GM18861 (cell line): Measurements from ENCODE around the gene DDIAS.
"Not testable (repeated sequence)": the region's sequence is repeated elsewhere in the genome, so short reads cannot be mapped to it uniquely, and the experiment has no call there.

Experiments
- ATAC-seq: cut with Tn5 transposase; IDR thresholded peaks from one replicate; pipeline ENCODE4 v1.9.1; 2021; ENCODE audit not compliant: unreplicated experiment

Gene DDIAS

DNA sequence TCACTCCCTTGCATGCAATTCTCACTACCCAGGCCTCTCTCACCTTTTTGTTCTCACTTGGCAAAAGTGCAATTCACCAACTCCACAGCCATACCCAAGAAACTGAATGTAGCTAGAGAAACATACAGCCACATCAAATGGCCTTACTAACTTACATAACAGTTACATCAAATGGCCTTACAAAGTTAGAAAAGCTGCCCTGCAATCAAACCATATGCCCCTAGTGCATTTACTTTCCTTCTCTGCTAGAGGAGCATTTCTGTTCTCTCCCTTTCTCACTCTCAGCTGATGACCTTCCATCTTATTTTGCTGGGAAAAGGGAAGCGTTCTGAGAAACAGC is 11.6 kb upstream of the DDIAS start:
- ATAC-seq: no peak

DNA sequence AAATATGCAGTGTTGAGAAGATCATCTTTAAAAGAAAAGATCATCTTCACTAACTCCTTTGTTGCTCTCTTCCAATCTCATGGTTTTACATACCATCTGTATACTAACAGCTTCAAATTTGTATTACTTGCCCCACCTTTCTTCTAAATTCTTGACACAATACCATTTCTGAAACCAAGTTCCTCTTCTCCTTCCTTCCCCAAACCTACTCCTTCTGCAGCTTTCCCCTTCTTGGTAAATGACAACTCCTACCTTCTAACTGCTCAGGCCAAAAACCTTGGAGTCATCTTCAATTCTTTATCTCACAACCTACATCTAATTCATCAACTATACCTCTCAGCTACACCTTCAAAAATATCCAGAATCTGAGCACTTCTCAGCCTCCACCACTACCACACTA is 10.6 kb upstream of the DDIAS start:
- ATAC-seq: no peak

DNA sequence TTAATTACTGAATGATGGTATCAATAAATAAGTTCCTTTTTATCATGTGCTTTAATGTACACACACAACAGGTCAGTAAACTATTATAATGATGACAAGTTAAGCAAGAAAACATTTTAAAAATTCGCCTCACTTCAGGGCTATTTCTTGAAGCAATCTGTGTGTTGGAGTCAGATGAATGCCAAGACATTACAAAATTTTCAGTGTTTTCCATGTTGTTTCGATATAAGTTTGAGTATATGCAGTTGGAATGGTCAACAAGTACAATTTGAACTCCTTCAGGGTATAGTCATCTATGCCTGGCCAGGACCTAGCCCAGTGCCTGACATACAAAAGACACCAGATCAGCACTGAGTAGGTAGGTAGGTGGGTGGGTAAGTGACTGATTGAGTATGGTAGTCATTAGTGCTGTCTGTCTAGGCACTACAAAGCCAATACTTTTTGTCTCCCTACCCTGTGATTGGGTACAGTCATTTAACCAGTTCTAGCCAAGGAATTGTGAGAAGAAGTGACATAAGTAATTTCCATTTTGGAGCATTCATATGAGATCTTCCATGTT is 8.8 kb upstream of the DDIAS start:
- no peak for ATAC-seq

DNA sequence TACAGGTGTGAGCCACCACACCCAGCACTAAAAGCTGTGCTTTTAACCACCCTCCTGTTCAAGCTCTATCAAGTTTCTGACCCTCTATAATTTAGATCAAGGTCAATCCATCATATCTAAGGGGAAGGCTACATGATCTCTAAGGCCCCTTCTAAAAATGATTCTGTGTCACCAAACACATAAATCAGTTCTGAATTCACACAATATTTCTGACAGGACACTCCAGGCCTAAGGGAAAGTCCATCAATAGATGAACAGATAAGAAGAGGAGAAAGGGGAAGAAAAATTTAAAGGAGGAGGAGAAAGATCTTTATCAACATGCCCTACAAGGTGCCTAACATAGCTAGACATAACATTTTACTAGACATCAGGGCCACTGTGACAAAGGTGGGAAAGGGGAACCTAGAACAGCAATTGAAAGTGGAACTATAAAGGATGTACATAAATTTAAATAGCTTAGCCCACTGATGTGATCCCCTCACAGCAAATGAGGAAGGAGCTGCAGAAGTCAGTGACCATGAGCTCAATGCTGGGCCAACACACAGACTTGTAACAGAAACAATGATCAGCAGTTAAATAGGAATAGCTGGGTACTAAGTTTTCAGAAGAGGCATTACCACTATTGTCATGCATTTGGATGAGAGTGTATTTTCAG is 6.0 kb upstream of the DDIAS start:
- ATAC-seq: peak; percentile 27

DNA sequence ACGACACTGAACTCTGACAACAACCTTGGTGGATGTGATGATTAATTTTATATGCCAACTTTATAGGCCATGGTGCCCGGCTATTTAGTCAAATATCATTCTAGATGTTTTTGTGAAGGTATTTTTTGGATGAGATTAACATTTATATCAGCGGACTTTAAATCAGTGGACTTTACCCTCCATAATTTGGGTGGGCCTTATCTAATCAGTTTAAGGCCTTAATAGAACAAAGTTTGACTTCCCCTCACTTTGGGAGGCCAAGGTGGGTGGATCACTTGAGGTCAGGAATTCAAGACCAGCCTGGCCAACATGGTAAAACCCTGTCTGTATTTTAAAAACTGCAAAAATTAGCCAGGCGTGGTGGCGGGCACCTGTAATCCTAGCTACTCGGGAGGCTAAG is 5.4 kb upstream of the DDIAS start:
- ATAC-seq: no peak

DNA sequence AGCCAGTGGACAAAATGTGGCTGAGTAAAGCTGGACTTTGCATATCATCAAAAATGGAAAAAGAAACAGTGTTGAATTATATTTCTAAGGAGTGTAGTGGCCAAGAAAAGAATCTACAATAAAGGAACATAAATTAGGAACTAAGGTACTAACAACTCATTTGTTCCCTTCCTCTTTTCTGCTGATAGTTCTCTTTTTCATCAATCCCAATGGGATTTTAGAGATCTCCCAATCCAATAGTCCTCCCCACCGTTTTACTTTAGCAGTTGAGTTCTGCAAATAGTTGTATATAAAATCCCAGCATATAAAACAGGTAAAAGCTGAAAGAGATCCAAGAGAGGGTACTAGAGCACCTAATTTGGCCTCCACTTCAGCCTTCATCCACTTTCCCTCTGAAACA is 3.3 kb upstream of the DDIAS start:
- no peak for ATAC-seq

DNA sequence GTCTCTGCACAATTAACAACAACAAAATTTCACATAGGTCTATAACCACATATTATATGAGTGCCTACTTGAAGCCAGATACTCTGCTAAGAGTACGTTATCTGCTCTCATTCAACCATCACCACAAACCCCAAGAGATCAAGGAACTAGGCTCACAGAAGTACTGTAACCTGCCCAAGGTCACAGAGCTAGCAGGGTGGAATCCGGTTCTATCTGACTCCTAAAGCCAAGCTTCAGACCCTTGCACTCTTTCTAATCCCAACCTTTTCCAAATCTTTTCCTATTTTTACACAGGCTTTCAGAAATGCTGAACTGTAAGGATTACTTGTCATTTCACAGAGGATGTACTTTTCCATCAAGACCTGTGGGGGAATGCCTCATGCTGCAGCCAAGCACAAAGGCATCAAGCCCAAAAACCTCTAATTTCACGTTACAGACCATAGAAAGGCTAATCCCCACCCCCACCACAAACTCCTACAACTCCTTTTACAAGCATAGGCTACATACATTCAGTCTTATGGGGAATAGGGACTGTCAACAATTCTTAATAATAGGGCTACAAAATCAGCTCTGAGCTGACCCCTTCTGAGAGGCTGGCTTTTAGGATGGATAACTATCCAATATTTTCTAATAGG is 2.2 kb upstream of the DDIAS start:
- ATAC-seq: peak; percentile 24

DNA sequence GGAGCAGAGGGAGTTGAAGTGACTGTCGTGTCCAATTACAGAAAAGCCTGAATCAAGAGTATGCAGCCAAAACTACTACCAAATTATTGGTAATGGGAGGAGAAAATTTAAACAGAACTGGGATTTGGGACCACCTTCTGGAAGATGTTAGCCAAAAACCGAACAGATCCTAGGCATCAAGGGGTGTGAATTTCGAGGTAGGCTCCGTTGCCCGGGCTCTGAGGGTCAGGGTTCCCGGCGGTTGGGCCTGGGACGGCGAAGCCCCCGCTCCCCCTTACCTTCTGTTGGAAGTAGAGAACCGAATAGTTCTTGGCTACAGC is 1.6 kb upstream of the DDIAS start:
- no peak for ATAC-seq

DNA sequence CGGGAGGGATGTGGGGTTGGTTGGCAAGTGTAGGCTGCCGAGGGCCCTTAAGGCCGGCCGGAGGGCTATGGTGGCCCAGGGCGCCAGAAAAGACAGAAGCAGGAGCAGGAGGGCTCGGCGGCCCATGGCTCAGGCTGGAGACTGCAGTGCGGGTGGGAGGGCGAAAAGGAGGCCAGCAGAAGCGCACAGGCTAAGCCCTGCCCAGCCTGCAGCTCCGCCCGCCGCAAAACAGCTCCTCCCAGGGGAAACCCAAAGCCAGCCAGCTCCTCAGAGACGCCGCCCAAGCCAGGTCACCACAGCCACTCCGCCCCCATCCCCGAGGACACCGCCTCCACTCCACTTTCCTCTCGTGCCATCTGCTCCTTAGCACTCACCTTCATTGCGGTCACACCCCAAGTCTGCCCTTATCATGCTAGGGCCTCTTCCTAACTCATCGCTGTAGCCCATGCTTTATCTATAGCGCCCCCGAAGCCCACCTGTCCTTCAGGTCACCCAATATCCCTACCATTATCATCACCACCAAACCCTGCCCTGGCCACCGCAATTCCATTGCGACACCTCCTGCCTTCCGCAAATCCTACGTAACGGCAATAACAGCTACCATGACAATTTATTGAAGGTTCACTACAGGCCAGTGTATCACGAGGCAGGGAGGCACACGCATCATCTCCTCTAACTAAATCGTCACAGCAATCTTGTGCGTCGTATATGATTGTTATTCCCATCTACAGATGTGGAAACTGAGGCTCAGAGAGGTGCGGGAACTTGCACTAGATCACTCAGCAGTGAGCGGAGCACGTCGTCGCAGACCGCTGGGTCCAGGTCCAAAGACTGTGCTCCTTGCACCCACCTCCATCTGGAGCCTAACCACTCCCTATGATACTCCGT is 1.0 kb upstream of the DDIAS start, which contains the start of gene PRCP:
Gene PRCP (minus strand): TSS at position 154 of the 888 bp plus-strand sequence. CDS start 28 bp downstream, at position 126.
- ATAC-seq: peak; percentile 62

DNA sequence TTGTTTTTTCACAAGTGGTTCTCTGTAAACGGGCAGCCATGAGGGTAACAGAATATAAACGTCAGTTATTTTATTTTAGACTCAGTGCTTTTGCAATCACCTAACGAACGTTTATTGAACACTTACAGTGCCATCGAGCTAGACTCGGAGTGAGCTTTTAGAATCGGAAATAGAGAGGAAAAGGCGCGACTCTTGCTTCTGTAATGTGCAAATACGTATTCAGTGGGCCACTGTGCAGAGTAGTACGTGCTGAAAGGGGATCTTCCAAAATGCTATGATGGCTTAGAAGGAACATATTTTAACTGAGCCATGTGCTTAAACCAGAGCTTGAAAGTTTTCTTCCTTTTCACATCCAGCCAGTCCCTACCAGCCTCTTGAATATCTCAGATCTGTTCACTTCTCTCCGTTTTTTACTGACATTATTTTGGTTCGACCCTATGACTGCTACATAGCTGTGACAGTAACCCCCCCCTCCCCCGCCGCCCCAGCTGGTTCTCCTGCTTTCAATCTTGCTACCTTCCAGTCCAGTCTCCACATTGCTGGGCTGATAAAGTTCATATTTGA is 468 bp downstream of the DDIAS start:
- no peak for ATAC-seq

DNA sequence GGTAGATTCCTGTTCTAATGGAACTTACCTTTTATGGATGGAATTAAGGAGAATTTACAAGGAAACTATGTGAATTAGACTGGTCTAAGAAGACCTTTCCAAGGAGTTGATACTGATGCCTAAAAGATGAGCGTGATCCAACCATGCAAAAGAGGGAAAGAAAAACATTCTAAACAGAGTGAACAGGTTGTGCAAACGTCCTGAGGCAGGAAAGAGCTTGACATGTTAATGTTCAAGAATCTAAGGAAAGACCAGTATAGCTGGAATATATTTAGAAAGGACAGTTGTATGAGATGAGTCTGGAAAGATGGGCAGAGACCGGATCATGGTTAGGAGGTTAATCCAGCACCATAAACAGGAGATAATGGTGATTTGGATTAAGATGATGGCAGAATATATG is 1.3 kb downstream of the DDIAS start:
- no peak for ATAC-seq

DNA sequence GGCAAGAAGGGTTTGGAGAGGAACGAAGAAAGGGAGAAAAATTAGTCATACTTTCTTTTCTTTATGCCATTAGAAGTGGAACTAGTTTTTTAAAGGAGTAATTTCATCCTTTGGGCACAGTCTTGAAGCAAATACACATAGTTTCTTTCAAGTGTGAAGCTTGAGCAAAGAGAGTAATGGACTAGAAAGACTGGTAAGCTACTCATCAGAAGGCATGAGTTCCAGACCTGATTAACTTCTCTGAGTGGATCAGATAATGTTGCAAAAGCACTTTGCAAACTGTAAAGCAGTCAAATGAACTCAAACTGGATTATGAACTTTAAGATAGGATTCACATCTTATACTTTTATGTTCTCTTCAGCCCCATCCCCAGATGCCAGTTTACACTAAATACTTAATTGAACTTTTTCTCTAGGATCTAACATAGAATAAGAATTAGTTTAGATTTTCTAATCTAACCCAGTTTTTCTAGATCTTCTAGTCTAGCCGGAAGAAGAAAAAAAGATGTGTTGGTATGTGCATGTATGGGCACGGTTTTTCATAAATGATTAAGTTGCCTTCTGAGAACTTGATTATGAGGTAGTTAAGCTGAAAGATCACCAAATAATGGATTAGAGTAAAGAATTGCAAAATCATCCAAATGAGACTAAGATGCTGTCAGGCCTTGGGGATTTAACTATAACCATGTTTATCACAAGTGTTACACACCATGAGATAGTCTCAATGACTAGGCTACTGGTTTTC is 2.5 kb downstream of the DDIAS start:
- no peak for ATAC-seq

DNA sequence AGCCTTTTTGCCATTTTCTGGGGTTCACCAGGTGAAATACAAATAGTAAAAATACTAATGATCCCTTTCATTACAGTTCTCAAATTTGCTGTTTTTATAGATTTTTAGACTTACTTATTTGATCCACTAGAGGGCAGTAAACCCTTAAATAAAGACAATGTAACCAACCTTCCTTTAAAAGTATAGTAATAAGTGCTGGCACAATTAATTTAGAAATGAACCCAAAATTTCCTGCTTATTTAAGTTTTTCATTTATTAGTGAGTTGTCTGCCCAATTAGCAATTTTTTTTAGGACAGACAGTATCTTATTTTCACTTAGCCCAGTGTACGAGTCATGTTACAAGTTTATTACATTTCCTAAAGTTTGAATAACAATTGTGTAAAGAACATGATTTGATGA is 4.7 kb downstream of the DDIAS start:
- no peak for ATAC-seq

DNA sequence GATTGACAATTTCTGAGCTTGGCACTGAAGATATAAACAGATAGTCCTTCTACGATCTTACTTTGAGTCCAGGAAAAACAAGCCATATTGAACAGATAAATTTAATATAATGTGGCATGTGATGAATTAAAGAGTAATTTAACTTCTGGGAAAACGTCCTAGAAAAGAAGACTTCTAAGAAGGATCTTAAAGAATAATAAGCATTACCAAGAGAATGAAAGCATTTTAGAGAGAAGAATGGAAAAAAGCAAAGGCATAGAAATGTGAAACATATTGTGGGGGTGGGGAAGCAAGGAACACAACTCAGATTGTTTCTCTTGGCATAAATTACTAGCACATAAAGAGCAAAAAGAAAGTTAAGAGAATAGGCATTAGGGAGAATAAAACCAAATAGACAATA is 5.4 kb downstream of the DDIAS start:
- ATAC-seq: no peak

DNA sequence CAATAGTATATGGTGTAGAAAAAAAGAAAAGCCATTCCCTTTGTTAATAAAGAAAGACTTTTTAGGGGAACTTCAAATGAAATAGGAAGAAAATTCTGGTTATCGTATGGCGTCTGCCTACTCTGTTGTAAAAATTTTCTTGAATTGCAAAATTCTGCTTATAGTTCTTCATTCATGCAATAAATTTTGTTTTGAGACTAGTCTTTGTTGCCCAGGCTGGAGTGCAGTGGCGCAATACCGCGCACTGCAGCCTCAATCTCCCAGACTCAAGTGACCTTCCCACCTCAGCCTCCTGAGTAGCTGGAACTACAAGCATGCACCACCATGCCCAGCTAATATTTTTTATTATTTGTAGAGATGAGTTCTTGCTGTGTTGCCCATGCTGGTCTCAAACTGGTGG is 5.8 kb downstream of the DDIAS start:
- no peak for ATAC-seq

DNA sequence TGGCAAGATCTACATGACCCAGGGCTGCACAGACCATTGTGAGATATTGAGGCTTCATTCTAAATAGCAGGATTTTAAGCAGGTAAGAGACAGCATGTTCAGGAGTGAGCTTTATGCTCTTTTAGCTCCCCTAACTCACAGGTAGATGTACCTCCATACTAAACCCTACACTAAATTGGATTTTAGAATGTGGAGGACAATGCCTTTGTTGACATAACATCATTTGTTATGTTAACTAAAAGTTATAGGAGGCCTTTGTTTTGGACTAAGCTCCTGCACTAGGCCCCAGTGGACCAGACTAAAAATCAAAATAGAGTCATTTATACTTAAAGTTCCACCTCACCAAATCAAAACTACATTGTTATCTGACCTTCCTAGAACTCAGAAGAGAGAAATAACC is 6.8 kb downstream of the DDIAS start:
- ATAC-seq: no peak

DNA sequence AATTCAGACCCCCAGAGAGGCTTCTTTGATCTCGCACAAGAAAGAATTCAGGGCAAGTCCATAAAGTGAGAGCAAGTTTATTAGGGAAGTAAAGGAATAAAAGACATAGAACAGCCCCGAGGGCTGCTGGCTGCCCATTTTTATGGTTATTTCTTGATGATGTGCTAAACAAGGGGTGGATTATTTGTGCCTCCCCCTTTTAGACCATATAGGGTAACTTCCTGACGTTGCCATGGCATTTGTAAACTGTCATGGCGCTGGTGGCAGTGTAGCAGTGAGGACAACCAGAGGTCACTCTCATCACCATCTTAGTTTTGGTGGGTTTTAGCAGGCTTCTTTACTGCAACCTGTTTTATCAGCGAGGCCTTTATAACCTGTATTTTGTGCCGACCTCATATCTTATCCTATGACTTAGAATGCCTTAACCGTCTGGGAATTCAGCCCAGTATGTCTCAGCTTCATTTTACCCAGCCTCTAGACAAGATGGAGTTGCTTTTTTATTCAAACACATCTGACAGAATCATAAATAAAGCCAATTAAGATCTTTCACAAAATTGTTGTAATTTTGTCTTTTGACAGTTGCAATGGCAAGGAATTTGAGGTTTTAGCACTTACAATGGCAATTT is 7.6 kb downstream of the DDIAS start:
- ATAC-seq: no peak

DNA sequence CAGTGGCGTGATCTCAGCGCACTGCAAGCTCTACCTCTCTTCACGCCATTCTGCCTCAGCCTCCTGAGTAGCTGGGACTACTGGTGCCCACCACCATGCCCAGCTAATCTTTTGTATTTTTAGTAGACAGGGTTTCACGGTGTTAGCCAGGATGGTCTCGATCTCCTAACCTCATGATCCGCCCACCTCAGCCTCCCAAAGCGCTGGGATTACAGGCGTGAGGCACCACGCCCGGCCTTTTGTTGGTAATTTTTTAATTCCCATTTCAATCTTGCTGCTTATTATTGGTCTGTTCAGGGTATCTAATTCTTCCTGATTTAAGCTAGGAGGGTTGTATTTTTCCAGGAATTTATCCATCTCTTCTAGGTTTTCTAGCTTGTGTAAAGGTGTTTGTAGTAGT is 18.2 kb downstream of the DDIAS start:
- ATAC-seq: not testable (repeated sequence)

DNA sequence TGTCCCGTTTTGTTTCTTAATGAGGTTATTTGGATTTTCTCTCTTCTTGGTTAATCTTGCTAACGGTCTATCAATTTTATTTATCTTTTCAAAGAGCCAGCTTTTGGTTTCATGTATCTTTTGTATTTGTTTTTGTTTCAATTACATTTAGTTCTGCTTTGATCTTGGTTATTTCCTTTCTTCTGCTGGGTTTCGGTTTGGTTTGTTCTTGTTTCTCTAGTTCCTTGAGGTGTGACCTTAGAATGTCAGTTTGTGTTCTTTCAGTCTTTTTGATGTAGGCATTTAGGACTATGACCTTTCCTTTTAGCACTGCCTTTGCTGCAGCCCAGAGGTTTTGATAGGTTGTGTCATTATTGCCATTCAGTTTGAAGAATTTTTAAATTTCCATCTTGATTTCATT is 18.7 kb downstream of the DDIAS start:
- ATAC-seq: not testable (repeated sequence)

DNA sequence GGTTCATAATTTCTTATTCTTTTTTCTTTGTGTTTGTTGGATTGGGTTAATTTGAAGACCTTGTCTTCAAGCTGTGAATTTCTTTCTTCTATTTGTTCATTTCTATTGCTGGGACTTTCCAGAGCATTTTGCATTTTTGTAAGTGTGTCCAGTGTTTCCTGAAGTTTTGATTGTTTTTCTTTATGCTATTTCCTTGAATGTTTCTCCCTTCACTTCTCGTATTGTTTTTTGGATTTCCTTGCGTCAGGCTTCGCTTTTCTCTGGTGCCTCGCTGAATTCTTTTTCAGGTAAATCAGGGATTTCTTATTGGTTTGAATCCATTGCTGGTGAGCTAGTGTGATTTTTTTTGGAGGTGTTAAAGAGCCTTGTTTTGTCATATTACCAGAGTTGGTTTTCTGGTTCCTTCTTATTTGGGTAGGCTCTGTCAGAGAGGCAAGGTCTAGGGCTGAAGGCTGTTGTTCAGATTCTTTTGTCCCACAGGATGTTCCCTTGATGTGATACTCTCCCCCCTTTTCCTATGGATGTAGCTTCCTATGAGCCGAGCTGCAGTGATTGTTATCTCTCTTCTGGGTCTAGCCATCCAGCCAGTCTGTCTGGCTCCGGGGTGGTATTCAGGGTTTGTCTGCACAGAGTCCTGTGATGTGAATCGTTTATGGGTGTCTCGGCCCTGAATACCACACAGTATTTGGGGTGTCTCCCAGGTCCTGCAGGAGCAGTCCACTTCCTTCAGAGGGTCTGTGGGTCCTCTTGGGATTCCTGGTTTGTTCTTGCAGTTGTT is 21.0 kb downstream of the DDIAS start:
- not testable (repeated sequence) for ATAC-seq
